Measurements from ENCODE around the gene FRY.

Gene FRY

GRCh38 chr13:32310134-32310706, 278.6 kb downstream of the FRY start:
- peak; percentile 59 for DNase-seq (ENCODE audit: low spot score)

- no peak for DNase-seq (ENCODE audit: low spot score)
Observed at GRCh38 chr13:32311188-32311897, 279.8 kb downstream of the FRY start.

GRCh38 chr13:32314271-32315237, 283.0 kb downstream of the FRY start:
- peak; percentile 66 for DNase-seq (ENCODE audit: low spot score)

- DNase-seq (ENCODE audit: low spot score), result peak; percentile 89
Observed at GRCh38 chr13:32315238-32316027, 283.9 kb downstream of the FRY start, which contains the start of the genes BRCA2 and ZAR1L. TSS of gene BRCA2 (plus strand) at chr13:32315508. CDS start at chr13:32316461, 953 bp downstream. TSS of gene ZAR1L (minus strand) at chr13:32315363. CDS start at chr13:32311925, 3,438 bp downstream.

DNA sequence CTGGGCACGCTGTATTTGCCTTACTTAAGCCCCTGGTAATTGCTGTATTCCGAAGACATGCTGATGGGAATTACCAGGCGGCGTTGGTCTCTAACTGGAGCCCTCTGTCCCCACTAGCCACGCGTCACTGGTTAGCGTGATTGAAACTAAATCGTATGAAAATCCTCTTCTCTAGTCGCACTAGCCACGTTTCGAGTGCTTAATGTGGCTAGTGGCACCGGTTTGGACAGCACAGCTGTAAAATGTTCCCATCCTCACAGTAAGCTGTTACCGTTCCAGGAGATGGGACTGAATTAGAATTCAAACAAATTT, 284.4 kb downstream of the FRY start:
- no peak for DNase-seq (ENCODE audit: low spot score)

GRCh38 chr13:32316501-32316900, 284.9 kb downstream of the FRY start:
- DNase-seq (ENCODE audit: low spot score), result no peak

- DNase-seq (ENCODE audit: low spot score), result no peak
Observed at GRCh38 chr13:32317716-32318465, 286.3 kb downstream of the FRY start.

DNA sequence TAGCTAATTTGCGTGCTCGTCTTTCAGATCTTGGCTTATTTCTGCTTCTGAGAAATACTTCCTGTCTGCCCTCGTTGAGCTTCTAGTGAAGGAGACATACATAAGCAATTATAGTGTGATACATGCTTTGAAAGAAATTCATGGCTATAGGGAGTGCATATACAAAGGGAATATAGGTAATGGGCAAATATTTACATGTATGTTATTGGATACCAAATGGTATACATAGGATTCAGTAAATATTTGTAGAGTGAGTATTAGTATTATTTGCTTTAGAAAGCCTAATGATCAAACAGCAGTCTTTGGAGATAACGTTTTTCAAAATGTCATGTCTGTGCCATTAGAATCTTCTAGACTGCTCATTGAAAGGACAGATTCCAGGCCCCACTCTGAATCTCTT, 289.0 kb downstream of the FRY start:
- no peak for DNase-seq (ENCODE audit: low spot score)

GRCh38 chr13:32323912-32324311, 292.3 kb downstream of the FRY start:
- no peak for DNase-seq (ENCODE audit: low spot score)

DNA sequence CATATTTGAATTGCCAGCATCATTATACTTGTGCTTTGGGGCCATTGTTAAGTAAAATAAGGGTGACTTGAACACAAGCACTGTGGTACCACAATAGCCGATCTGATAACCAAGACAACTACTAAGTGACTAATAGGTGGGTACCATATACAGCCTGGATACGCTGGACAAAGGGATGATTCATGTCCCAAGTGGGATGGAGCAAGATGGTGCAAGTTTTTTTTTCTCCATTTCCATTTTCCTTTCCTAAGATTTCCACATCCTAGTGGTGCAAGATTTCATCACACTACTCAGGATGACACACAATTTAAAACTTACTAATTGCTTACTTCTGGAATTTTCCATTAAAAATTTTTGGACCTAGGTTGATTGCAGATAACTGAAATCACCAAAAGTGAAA, 298.9 kb downstream of the FRY start:
- DNase-seq (ENCODE audit: low spot score), result no peak

DNA sequence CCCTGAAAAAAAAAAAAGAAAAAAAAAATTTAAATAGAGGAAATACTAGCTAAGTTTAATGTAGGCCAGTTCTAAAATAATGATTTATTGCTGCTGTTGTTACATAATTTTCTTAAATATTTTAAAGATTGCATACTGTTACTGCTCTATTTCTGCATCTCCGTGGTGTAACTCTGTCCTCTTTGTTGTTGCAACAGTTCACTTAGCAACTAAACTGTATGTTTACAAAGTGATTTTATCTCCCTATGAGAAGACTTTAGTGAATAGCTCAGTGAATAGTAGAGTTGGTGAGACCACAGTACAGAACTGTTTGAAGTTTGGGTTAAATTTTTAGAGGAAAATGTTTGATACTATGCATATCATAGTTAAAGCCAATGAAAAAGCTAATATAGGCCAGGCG, 303.1 kb downstream of the FRY start:
- no peak for DNase-seq (ENCODE audit: low spot score)

DNA sequence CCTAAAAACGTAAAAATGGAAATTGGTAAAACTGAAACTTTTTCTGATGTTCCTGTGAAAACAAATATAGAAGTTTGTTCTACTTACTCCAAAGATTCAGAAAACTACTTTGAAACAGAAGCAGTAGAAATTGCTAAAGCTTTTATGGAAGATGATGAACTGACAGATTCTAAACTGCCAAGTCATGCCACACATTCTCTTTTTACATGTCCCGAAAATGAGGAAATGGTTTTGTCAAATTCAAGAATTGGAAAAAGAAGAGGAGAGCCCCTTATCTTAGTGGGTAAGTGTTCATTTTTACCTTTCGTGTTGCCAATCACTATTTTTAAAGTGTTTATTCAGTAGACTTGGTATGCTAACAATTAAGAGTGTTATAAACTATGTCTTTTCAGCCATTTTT, 309.3 kb downstream of the FRY start:
- no peak for DNase-seq (ENCODE audit: low spot score)

- no peak for DNase-seq (ENCODE audit: low spot score)
Observed at GRCh38 chr13:32347651-32348050, 316.1 kb downstream of the FRY start.

Measured in SW480 (cell line).